NCI-H2081 treated with DMSO at 0.1 percent for 48 hours (cell line): ENCODE data around the gene IFNL2.
"Not testable (repeated sequence)": the region's sequence is repeated elsewhere in the genome, so short reads cannot be mapped to it uniquely, and the experiment has no call there.

Experiments
- DNase-seq: peaks from one replicate; lab custom pipeline; 2025; lab: John Stamatoyannopoulos, UW

IFNL2 gene

DNA sequence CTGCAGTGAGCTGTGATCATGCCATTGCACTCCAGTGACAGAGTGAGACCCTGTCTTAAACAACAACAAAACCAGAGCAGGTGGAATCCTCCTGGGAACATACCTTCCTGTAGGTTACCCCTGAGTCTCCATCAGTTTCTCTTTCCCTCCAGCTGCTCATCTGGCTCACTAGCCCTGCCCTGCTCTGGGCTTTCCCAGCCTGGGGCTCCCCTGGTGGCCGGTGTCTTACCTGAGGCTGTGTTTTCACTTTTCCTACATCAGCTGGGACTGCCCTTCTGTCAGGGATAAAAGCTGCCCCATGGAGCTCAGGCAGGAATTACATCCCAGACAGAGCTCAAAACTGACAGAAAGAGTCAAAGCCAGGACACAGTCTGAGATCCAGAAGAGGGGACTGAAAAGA is at the start of gene IFNL2:
IFNL2 (plus strand) TSS at position 312 of the 400 bp plus-strand sequence. CDS start 173 bp downstream, outside the sequence.
- DNase-seq: not testable (repeated sequence)

DNA sequence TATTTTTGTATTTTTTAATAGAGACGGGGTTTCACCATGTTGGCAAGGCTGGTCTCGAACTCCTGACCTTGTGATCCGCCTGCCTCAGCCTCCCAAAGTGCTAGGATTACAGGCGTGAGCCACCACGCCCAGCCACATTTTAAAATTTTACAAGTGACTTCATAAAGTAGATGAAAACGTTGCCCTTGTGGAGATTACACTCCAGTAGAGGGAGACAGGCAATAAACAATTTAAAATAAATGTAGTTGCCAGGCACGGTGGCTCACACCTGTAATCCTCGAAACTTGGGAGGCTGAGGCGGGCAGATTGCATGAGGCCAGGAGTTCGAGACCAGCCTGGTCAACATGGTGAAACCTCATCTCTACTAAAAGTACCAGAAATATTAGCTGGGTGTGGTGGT is 49.1 kb upstream of the IFNL2 start:
- DNase-seq: not testable (repeated sequence)

GRCh38 chr19:39223703-39224279 is 44.4 kb upstream of the IFNL2 start:
- no peak for DNase-seq

DNA sequence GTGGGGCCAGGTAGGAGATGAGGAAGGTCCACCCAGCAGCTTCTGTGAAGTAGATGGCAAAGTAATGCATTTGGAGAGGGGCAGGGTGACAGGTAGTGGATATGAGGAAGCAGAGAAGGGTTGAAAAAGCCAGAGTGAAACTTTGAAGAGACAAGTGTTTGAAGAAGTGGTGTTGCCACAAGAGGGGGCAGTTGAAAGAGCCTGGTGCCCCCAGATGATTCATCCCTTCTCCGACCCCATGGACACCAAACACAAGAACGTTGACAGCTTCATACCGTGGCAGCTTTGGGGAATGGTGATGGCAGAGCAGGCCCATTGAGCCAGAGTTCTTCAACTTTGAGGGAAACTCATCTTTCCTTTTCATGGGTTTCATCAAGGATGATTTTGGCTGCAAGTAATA is 43.3 kb upstream of the IFNL2 start:
- DNase-seq: no peak

GRCh38 chr19:39230096-39230764 is 38.0 kb upstream of the IFNL2 start:
- no peak for DNase-seq

DNA sequence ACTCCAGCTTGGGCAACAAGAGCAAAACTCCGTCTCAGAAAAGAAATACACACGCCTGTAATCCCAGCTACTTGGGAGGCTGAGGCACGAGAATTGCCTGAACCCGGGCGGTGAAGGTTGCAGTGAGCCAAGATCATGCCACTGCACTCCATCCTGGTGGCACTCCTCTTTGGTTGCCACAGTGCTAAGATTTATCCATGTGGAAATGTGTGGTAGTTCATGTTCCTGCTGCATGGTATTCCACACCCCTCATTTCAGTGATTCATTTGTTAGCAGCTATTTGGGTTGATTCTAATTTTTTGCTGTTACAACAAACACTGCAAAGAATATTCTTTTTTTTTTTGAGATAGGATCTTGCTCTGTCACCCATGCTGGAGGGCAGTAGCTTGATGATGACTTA is 35.5 kb upstream of the IFNL2 start:
- no peak for DNase-seq

- DNase-seq: no peak
Observed at GRCh38 chr19:39236527-39236926, 31.7 kb upstream of the IFNL2 start.

DNA sequence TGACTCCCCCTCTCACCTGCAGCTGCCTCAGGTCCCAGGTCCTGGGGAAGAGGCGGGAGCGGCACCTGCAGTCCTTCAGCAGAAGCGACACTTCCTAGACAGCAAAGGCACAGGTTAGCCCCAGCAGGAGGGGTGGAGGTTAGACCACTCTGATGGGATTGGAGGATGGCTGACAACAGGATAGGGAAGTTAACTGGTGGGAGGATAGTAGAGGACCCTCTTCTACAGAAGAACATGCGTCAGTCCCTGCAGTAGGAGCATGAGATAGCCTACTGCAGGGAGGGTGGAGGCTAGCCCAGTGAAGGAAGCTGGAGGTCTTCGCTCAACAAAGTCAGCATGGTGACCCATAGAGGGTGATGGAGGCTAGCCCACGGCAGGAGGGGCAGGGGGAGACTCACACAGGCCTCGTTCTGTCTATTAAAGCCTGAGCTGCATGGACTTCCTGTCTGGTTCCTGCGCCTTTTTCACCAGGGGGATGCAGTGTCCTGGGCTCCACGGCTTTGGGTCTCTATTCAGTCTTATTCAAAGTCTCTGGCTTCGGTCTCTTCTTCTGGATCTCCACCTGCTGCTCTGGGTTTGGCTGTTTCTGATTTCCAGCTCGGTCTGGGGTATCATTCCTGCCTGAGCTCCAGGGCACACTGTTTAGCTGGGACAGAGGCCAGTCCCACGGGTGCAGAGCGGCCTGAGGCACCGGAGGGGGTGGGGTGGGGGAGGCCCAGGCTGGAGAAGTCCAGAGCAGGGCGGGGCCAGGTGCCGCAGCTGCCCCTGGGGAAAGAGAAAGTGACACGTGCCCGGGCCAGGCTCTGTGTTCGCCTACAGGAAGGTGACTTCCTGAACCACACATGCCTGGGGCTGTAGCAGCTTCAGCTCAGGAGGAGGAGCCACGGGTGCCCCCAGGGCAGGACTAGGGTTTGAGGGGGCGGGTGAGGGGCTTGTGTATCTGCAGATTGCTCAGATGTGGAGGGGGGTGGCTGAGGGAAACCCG is 30.7 kb upstream of the IFNL2 start:
- DNase-seq: no peak

GRCh38 chr19:39238209-39238608 is 30.0 kb upstream of the IFNL2 start:
- DNase-seq: no peak

DNA sequence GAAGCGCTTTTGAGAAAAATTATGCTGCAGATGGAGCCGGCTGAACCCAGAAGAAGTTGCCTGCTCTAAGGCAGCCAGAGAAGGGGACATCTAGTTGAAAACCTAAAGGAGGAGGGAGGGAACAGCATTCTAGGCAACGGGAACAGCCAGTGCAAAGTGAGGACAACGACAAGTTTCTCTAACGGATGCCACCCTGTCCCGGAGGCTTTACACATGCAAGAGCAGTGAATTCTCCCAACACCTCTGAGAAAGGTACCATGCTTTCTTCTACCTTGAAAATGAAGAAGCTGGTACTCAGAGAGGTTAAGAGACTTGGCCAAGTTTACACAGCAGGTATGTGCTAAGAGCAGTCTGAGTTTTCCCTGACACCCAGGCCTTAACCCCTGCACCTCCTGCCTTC is 29.3 kb upstream of the IFNL2 start:
- DNase-seq: no peak

DNA sequence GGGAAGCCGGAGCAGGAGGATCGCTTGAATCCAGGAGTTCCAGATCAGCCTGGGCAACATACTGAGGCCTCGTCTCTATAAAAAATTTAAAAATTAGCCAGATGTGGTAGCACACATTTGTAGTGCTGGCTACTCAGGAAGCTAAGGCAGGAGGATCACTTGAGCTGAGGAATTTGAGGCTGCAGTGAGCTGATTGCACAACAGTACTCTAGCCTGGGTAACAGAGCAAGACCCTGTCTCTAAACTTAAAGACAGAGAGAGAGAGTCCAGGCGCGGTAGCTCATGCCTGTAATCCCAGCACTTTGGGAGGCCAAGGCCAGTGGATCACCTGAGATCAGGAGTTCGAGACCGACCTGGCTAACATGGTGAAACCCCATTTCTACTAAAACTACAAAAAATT is 27.8 kb upstream of the IFNL2 start:
- no peak for DNase-seq

DNA sequence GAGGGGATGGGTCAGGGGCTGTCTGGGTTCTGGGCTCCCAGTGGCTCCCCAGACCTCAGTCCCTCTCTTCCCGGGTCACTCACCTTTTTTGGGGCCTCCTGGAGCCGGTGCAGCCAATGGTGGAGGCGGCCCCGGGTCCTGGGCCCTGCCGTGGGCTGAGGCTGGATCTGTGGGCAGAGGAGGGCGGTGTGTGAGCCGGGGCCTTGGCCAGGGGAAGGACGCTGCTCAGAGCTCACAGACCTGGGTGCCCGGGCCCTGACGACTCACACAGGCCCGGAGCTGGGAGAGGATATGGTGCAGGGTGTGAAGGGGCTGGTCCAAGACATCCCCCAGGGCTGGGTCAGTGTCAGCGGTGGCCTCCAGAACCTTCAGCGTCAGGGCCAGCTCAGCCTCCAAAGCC is 24.5 kb upstream of the IFNL2 start:
- DNase-seq: not testable (repeated sequence)

- DNase-seq: not testable (repeated sequence)
Observed at GRCh38 chr19:39244410-39245100, 23.6 kb upstream of the IFNL2 start, which contains the start of gene IFNL3. Gene IFNL3, minus strand, starts transcription at chr19:39245006. Its CDS starts 39 bp downstream, at chr19:39244967.

- not testable (repeated sequence) for DNase-seq
Observed at GRCh38 chr19:39245166-39245565, 23.0 kb upstream of the IFNL2 start.

- DNase-seq: no peak
Observed at GRCh38 chr19:39246951-39247669, 21.1 kb upstream of the IFNL2 start.

- no peak for DNase-seq
Observed at GRCh38 chr19:39247701-39248664, 20.2 kb upstream of the IFNL2 start.

DNA sequence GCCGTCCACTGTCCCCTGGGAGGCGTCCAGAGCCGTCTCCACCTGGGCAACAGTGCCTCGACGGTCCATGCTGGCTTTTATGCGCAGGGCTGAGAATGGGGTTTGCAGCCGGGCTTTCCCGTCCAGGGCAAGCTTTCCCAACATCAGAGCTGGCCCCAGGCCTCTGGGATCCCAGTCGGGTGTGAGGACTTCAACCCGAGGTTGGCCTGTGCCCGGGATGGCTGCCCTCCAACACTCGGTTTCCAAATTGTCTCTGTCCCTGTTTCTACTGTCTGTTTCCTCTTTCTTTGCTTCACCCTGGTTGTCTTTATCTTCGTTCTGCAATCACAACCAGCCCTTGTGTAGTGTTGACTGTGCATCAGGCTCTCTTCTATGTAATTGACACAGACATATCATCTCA is 19.4 kb upstream of the IFNL2 start, which contains the start of gene IFNL4:
IFNL4 (minus strand) TSS at position 51 of the 400 bp plus-strand sequence.
- DNase-seq: no peak

DNA sequence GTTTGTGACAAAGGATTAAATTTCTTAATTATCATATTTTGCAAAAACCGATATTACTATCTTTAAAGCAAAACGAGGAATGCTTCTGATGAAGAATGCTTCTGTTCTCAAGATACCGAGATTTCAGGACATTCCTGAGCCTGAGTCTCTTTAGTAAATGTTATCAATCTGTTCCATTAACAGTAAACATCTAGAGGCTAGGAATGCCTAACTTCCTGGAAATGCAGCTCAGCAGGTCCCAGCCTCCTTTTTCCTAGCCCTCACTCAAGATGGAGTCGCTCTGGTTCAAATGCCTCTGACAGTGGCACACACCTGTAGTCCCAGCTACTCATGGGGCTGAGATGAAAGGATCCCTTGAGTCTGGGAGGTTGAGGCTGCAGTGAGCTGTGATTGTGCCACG is 17.1 kb upstream of the IFNL2 start:
- no peak for DNase-seq

DNA sequence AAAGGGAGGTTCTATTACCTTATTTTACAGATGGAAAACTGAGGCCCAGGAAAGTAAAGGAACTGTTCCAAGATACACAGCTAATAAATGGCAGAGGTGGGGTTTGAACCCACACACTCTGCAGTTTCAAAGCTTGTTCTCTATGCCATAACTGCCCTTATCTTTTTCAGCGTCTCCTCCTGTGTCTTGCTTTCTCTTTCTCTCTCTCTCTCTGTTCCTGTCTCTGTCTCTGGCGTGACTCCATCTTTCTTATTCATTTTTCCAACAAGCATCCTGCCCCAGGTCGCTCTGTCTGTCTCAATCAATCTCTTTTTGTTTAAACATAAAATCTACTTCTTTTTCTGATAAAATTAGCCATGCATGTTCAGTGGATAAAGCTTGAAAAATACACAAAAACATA is 16.4 kb upstream of the IFNL2 start:
- no peak for DNase-seq

DNA sequence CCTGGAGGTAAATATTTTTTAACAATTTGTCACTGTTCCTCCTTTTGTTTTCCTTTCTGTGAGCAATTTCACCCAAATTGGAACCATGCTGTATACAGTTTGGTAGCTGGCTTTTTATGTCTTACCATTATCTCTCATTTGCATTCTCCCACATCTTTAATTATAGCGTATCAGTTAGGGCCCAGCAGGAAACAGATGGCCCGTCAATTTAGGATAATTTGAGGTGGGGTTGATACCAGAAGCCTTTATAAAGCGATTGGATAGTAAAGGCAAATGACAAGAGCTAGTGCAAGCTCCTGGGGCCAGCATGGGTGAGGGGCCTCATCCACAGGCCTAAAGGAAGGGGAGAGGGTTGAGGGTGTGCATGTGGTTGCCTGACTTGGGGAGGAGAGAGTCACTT is 15.7 kb upstream of the IFNL2 start:
- no peak for DNase-seq
